ENCODE measurements around the gene HACL1. TPM values are rescaled to one million over a fixed set of nuclear protein-coding genes. Genes with fewer than 3 reads are reported as not detected.

HACL1 gene
- total RNA-seq, 1 donor from 2014 or later = 48.6 TPM

DNA sequence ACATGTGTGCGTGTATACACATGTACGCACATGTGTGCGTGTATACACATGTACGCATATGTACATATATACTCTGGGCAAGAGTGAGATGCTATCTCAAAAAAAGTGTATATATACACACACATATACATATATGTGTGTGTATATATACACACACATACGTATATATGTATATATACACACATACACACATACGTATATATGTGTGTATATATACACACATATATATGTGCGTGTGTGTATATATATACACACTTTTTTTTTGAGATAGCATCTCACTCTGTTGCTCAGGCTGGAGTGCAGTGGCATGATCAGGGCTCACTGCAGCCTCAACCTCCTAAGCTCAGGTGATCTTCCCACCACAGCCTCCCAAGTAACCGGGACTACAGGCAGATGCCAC, 8.4 kb downstream of the HACL1 start:
- H3K4me2 ChIP-seq = no peak overlapping the region
- no peak overlapping the region for H3K9ac ChIP-seq
- TF ChIP-seq EZH2 (IDR thresholded peaks at IDR 0.05) (no peak), EZH2phosphoT487 (IDR thresholded peaks at IDR 0.05) (no peak)
- TF ChIP-seq, protein P1, sequence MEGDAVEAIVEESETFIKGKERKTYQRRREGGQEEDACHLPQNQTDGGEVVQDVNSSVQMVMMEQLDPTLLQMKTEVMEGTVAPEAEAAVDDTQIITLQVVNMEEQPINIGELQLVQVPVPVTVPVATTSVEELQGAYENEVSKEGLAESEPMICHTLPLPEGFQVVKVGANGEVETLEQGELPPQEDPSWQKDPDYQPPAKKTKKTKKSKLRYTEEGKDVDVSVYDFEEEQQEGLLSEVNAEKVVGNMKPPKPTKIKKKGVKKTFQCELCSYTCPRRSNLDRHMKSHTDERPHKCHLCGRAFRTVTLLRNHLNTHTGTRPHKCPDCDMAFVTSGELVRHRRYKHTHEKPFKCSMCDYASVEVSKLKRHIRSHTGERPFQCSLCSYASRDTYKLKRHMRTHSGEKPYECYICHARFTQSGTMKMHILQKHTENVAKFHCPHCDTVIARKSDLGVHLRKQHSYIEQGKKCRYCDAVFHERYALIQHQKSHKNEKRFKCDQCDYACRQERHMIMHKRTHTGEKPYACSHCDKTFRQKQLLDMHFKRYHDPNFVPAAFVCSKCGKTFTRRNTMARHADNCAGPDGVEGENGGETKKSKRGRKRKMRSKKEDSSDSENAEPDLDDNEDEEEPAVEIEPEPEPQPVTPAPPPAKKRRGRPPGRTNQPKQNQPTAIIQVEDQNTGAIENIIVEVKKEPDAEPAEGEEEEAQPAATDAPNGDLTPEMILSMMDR (IDR thresholded peaks at IDR 0.05) = no peak
- H3K4me1 Mint-ChIP-seq = no peaks in the 10 kb centered on the region
- H3K4me1 ChIP-seq = no peaks in the 10 kb centered on the region
- no peaks in the 10 kb centered on the region for H3K79me2 ChIP-seq (ENCODE audit: low read depth)
- H3K27me3 ChIP-seq = no peaks in the 10 kb centered on the region
- DNase-seq (ENCODE audit: low spot score) = no peak
- no peak overlapping the region for H3K4me3 Mint-ChIP-seq
- H3K9me3 ChIP-seq (ENCODE audit: low read depth) = no peaks in the 10 kb centered on the region
- no peak overlapping the region for H2AFZ ChIP-seq (replicated peaks)
- H3K36me3 Mint-ChIP-seq = peaks cover 7% of the 10 kb centered on the region
- H4K20me1 ChIP-seq (ENCODE audit: low read depth) = no peaks in the 10 kb centered on the region
- H3K27ac Mint-ChIP-seq = no peak overlapping the region
- H3K4me3 ChIP-seq = no peak overlapping the region
- H3K27ac ChIP-seq = no peak overlapping the region
- peaks cover 24% of the 10 kb centered on the region for H3F3A ChIP-seq (ENCODE audit: low read depth)
- H3K27me3 Mint-ChIP-seq (ENCODE audit: insufficient read depth, low read depth) = peaks cover 2% of the 10 kb centered on the region
- no peaks in the 10 kb centered on the region for H3K9me3 Mint-ChIP-seq
- H3K36me3 ChIP-seq = peaks cover 33% of the 10 kb centered on the region

DNA sequence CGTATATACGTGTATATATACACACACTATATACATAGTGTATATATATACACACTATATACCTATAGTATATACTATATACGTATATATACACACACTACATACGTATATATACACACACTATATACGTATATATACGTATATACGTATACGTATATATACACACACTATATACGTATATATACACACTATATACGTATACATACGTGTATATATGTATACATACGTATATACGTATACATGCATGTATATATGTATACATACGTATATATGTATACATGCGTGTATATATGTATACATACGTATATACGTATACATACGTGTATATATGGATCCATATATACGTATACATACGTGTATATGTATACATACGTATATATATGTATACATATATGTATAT, 9.4 kb downstream of the HACL1 start:
- H3K27me3 ChIP-seq = no peaks in the 10 kb centered on the region
- no peaks in the 10 kb centered on the region for H3K4me1 Mint-ChIP-seq
- H3K4me2 ChIP-seq = no peak overlapping the region
- H3K36me3 Mint-ChIP-seq = peaks cover 4% of the 10 kb centered on the region
- H3K9me3 Mint-ChIP-seq = no peaks in the 10 kb centered on the region
- H3K79me2 ChIP-seq (ENCODE audit: low read depth) = no peaks in the 10 kb centered on the region
- no peak overlapping the region for H3K4me3 Mint-ChIP-seq
- no peak overlapping the region for H3K27ac ChIP-seq
- H3K27me3 Mint-ChIP-seq (ENCODE audit: insufficient read depth, low read depth) = peaks cover 2% of the 10 kb centered on the region
- no peaks in the 10 kb centered on the region for H4K20me1 ChIP-seq (ENCODE audit: low read depth)
- H3K4me1 ChIP-seq = no peaks in the 10 kb centered on the region
- no peak overlapping the region for H3K27ac Mint-ChIP-seq
- TF ChIP-seq, protein P1 (IDR thresholded peaks at IDR 0.05) = no peak
- TF ChIP-seq EZH2 (IDR thresholded peaks at IDR 0.05) (no peak), EZH2phosphoT487 (IDR thresholded peaks at IDR 0.05) (no peak)
- H3K9me3 ChIP-seq (ENCODE audit: low read depth) = no peaks in the 10 kb centered on the region
- peaks cover 24% of the 10 kb centered on the region for H3F3A ChIP-seq (ENCODE audit: low read depth)
- no peak for DNase-seq (ENCODE audit: low spot score)
- H2AFZ ChIP-seq (replicated peaks) = no peak overlapping the region
- no peak overlapping the region for H3K9ac ChIP-seq
- H3K4me3 ChIP-seq = no peak overlapping the region
- peaks cover 31% of the 10 kb centered on the region for H3K36me3 ChIP-seq

DNA sequence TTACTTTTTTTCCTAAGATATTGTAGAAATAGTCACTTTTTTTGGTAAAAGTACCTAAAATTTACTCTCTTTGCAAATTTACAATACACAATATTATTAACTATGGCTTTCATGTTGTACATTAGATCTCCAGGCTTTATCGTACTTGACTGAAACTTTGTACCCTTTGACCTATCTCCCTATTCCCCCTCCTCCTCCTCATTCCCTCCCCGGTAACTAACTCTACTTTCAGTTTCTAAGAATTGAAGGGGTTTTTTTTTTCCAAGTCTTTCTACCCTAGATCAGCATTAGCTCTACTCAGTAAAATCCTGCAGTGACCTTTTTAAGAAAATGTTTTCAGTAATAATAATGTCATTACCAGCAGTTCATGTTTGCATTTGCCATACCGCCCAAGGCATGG, 10.1 kb downstream of the HACL1 start:
- Histone ChIP-seq H3K79me2 (ENCODE audit: low read depth) (no peaks in the 10 kb centered on the region), H3K4me1 (no peaks in the 10 kb centered on the region), H3K4me2 (no peak overlapping the region), H3F3A (ENCODE audit: low read depth) (peaks cover 24% of the 10 kb centered on the region), H3K9me3 (ENCODE audit: low read depth) (no peaks in the 10 kb centered on the region), H3K9ac (no peak overlapping the region), H3K27ac (no peak overlapping the region), H4K20me1 (ENCODE audit: low read depth) (no peaks in the 10 kb centered on the region), H3K27me3 (no peaks in the 10 kb centered on the region), H3K4me3 (no peak overlapping the region), H3K36me3 (peaks cover 24% of the 10 kb centered on the region), H2AFZ (replicated peaks) (no peak overlapping the region)
- peaks cover 4% of the 10 kb centered on the region for H3K36me3 Mint-ChIP-seq
- peaks cover 2% of the 10 kb centered on the region for H3K27me3 Mint-ChIP-seq (ENCODE audit: insufficient read depth, low read depth)
- H3K9me3 Mint-ChIP-seq = no peaks in the 10 kb centered on the region
- TF ChIP-seq, protein P1 (IDR thresholded peaks at IDR 0.05) = no peak
- TF ChIP-seq EZH2phosphoT487 (IDR thresholded peaks at IDR 0.05) = no peak
- TF ChIP-seq EZH2 (IDR thresholded peaks at IDR 0.05) = no peak
- H3K4me1 Mint-ChIP-seq = no peaks in the 10 kb centered on the region
- H3K27ac Mint-ChIP-seq = no peak overlapping the region
- H3K4me3 Mint-ChIP-seq = no peak overlapping the region
- DNase-seq (ENCODE audit: low spot score) = no peak
